Astrocyte of the spinal cord (primary cell): ENCODE results near the gene CPA4.

Experiments used
- DNase-seq: peaks from one replicate; pipeline ENCODE4 v3.0.0; 2011; ENCODE audit warnings: low read depth, low spot score
- H3K4me3 ChIP-seq: 2 replicates; pipeline ENCODE4 v1.5.1; 2011; ENCODE audit warnings: low read depth, mild to moderate bottlenecking, low read length, moderate library complexity
- in situ Hi-C: cut with HindIII; loops from 2 replicates; pipeline ENCODE4 v1.10.0; 2017; ENCODE audit warnings: low sequenced_read_pairs
- TF ChIP-seq, protein P1 (sequence below): IDR thresholded peaks from 2 replicates; pipeline ENCODE4 v1.5.1; 2012; ENCODE audit warnings: low read depth, mild to moderate bottlenecking, low read length, inconsistent platforms

Gene CPA4

DNA sequence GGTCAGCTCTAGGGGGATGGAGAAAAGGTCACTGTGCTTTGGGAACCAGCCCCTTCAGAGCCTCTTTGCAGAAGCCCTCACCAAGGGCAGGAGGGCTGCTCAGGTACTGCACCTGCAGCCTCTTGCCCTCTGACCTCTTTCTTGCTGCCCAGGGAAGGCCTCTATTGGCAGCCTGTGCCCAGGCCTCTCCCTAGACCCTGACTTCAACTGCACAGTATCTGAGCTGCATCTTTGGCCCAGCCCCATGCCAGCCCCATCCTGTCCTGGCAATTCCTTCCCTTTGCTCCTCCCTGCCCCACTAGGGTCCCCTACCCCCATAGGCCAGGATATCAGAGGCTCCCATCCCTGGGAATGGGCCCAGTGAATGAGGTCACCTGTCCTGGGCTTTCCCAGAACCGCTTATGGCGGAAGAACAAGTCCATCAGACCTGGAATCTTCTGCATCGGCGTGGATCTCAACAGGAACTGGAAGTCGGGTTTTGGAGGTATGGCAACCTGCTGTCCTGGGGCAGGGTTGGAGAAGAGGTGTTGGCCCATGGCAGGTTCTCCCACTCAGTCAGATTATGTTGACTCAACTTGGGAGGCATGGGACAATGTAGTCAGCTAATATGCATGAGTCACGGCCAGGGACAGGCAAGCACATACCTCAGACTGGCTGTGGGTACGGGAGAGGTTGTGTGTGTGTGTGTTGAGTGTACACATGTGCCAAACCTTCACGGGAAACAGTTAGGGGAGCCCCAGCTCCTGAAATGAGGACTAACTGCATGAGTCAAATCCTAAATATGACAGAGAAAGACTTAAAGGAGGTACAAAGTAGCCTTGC, 70.3 kb downstream of the CPA4 start:
- peak; percentile 96 for DNase-seq
- TF ChIP-seq, protein P1, sequence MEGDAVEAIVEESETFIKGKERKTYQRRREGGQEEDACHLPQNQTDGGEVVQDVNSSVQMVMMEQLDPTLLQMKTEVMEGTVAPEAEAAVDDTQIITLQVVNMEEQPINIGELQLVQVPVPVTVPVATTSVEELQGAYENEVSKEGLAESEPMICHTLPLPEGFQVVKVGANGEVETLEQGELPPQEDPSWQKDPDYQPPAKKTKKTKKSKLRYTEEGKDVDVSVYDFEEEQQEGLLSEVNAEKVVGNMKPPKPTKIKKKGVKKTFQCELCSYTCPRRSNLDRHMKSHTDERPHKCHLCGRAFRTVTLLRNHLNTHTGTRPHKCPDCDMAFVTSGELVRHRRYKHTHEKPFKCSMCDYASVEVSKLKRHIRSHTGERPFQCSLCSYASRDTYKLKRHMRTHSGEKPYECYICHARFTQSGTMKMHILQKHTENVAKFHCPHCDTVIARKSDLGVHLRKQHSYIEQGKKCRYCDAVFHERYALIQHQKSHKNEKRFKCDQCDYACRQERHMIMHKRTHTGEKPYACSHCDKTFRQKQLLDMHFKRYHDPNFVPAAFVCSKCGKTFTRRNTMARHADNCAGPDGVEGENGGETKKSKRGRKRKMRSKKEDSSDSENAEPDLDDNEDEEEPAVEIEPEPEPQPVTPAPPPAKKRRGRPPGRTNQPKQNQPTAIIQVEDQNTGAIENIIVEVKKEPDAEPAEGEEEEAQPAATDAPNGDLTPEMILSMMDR = no peak
- H3K4me3 ChIP-seq = no peak overlapping the region
- in situ Hi-C loops = no loop called here

DNA sequence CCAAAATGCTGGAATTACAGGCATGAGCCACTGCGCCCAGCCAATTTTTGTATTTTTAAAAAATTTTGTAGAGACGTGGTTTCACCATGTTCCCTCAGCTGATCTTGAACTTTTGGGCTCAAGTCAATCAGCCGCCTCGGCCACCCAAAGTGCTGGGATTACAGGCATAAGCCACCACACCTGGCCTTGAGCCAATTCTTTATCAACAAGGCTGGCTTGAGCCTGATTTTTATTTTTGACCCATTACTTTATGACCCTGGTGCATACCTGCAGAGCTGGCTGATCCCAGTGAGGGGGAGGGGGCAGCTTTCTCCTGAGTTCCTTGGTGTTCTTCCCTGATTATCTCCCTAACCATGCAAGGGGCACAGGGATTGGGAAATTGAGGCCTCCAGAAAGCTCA, 71.5 kb downstream of the CPA4 start:
- in situ Hi-C loops = no loop called here
- TF ChIP-seq, protein P1 = no peak
- H3K4me3 ChIP-seq = no peak overlapping the region
- no peak for DNase-seq

DNA sequence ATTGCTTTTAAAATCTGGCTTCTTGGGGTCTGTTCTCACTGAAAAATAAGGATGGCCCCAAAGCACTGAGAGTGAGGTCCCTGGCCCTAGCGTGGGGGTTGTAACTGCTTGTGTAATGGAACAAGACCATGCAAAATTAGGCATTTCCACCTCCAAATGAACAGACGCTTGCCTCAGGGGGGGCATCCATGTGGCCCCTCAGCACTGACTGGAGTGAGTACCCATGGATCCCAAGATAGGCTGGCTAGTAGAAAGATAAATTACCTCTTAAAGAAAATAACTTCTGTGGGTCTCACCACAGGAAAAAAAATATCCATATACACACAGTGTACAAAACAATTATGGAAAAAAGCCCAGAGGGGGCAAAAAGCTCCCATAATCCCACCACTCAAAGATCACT, 72.1 kb downstream of the CPA4 start:
- TF ChIP-seq, protein P1 = no peak
- H3K4me3 ChIP-seq = no peak overlapping the region
- peak; percentile 78 for DNase-seq
- in situ Hi-C loops = no loop called here

DNA sequence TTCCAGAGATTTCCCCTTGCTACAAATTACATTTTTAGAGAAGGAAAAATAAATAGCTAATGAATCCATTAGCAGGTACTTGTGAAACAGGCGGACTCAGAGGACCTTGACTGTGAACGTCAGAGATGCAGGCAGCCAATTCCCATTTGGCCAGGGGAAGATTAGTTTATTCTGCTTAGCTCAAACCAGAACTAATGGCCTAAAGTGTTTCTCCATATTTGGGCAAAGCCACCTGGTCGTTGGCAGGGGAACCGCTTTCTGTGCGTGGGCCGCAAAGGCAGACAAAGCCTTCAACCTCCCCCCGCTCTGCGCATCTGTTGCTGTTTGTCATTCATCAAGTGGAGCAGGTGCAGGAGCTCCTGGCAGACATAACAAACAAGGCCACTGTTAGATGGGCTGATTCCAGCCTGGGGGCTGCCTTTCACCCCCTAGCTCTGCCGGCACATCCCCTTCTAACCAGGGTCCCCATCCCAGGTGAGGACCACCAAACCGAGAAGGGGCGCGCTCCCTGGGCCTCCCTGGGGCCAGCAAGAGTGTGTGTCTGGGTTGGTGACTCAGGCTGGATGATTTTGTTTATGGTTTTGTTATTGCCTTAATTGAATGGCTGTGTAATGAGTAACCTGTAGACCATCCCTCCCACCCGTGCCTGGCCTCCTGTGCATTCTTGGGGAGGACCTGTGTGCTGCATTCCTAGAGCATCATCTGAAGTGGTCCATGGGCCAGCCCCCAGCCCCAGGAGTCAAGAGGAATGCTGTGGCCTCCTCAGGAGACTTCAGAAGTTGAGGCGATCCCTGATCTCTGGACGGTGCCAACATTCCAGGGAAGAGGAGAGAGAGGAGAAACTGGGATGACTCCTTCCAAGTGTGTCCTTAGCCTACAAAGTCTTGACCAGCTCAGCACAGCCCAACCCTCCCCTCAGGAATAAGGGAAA, 72.8 kb downstream of the CPA4 start:
- DNase-seq = peak; percentile 96
- H3K4me3 ChIP-seq = no peak overlapping the region
- in situ Hi-C loops = no loop called here
- TF ChIP-seq, protein P1 = no peak

DNA sequence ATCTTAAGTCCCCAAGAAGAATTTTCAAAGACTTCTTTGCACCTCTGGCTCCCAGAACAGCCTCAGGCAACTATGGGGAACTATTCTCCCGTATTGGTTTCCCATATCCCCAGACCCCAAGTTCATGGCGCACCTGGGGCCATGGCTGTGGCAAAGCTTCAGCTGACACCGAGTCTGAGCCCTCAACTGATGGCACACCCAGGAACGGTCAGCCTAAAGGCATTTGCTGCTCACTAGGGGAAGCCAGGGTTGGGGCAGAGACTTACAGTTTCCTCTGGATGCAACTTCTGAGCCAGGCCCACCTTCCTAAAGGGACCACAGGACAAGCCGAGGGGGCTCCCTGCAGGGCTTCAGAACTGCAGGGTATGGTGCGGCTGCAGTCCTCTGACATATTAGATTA, 73.6 kb downstream of the CPA4 start:
- H3K4me3 ChIP-seq = no peak overlapping the region
- in situ Hi-C loops = no loop called here
- no peak for DNase-seq
- TF ChIP-seq, protein P1 = no peak

DNA sequence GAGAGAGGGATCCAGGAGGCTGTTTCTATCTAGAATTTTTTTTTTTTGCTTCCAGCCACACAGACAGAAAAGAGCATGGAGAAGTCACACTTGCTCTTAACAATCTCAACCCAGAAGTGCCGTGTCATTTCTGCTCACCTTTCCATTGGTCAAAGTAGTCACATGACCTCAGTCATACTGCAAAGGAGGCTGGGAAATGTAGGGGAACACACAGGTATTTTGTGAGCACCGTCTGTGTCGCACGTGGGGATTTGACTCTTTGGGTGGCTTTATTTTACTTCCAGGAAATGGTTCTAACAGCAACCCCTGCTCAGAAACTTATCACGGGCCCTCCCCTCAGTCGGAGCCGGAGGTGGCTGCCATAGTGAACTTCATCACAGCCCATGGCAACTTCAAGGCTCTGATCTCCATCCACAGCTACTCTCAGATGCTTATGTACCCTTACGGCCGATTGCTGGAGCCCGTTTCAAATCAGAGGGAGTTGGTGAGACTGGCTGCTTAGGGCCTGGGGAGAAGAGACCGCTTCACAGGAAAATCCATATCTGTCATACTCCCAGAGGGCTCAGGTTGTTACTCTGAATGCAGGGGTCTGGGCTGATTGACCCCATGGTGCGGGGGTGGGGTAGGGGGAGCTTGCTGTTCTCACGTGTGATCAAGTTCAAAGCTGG, 74.3 kb downstream of the CPA4 start:
- in situ Hi-C loops = no loop called here
- DNase-seq = no peak
- TF ChIP-seq, protein P1 = no peak
- no peak overlapping the region for H3K4me3 ChIP-seq
